Gastroesophageal sphincter (tissue), 4 donors: ENCODE data around the gene CSNK1G2. TPM values are rescaled to one million over a fixed set of nuclear protein-coding genes. Genes with fewer than 3 reads are reported as not detected.

Source experiments
- ATAC-seq: fragments of 150-250 bp; one replicate; pipeline ENCODE4 v1.9.1; 2016; ENCODE audit warnings: mild to moderate bottlenecking, moderate library complexity
- H3K27ac ChIP-seq, 4 donors: fragments of 200-600 bp; sonication (generic) in 3 of 4; 1 replicate in 3 of 4; 2 replicates in 1 of 4; pipeline ENCODE4 v1.5.1; 2016 to 2019
- H3K27me3 ChIP-seq: fragments of 200-600 bp; sonication (generic); one replicate; pipeline ENCODE4 v1.5.1; 2019
- H3K36me3 ChIP-seq, 2 donors: fragments of 200-600 bp; sonication (generic); one replicate each; pipeline ENCODE4 v1.5.1; 2019; ENCODE audit warnings: control low read depth in 1 of 2
- H3K4me1 ChIP-seq, 3 donors: fragments of 200-600 bp; sonication (generic); 1 replicate in 2 of 3; 2 replicates in 1 of 3; pipeline ENCODE4 v1.5.1; 2016 to 2019; ENCODE audit warnings: control low read depth in 2 of 3
- H3K4me3 ChIP-seq, 2 donors: fragments of 200-600 bp; sonication (generic); one replicate each; pipeline ENCODE4 v1.5.1; 2019; ENCODE audit warnings: mild to moderate bottlenecking in 1 of 2, moderate library complexity in 1 of 2
- H3K9me3 ChIP-seq, 3 donors: fragments of 200-600 bp; sonication (generic); one replicate each; pipeline ENCODE4 v1.5.1; 2017 to 2019; ENCODE audit warnings: control low read depth in 2 of 3
- EP300 ChIP-seq: sonication (generic); formaldehyde crosslinking; IDR thresholded peaks from one replicate; pipeline ENCODE4 v1.6.1; 2017; ENCODE audit warnings: antibody characterized with exemption, mild to moderate bottlenecking
- POLR2A ChIP-seq, 2 donors: fragments of 450-650 bp; IDR thresholded peaks; one replicate each; pipeline ENCODE4 v1.6.1; 2017; ENCODE audit warnings: antibody characterized with exemption in 2 of 2, mild to moderate bottlenecking in 2 of 2, moderate library complexity in 1 of 2
- POLR2AphosphoS5 ChIP-seq: sonication (generic); formaldehyde crosslinking; IDR thresholded peaks from one replicate; pipeline ENCODE4 v1.6.1; 2017; ENCODE audit warnings: antibody characterized with exemption
- WGBS, 2 donors: methylation state at CpG; one replicate each; pipeline ENCODE4 v1.1.5; 2018; ENCODE audit warnings: low coverage in 1 of 2; 5-methylcytosine and 5-hydroxymethylcytosine counted together
- total RNA-seq, 4 donors: library from RNA; depleted of rRNA; stranded (reverse); fragments of >200 nt; gene quantifications; one replicate each; pipeline ENCODE4 v1.1.0, GENCODE V29; 2016
- TF ChIP-seq, protein P1 (sequence below), 4 experiments: fragments of 200-600 bp in 2 of 4; fragments of 450-650 bp in 2 of 4; sonication (generic) in 1 of 4; IDR thresholded peaks; one replicate each; pipeline ENCODE4 v1.5.1; 2017 to 2019; ENCODE audit warnings: antibody characterized with exemption in 4 of 4, mild to moderate bottlenecking in 2 of 4, moderate library complexity in 2 of 4

Gene CSNK1G2
- total RNA-seq, 4 donors from 2014 or later = 40.4 to 57.4 (median 46.2) TPM

DNA sequence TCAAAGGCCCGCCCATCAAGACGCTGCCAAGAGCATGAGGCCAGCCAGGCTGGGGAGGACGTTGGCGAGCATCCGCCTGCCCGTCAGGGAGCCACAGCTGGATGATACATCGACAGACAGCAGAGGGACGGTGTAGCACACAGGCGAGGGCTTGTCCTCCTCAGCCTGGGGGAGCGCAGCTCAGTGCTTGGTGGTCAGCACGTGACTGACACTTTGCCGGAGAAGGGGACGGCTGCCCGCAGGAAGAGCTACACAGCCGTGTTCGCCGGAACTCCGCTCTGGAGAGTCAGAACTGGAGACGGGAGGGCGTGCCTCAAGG, 34.1 kb downstream of the CSNK1G2 start:
- peaks cover 0 to 62% of the 10 kb centered on the region in 2 donors for H3K36me3 ChIP-seq
- TF ChIP-seq POLR2A (IDR thresholded peaks at IDR 0.05) = no peak
- TF ChIP-seq, protein P1, sequence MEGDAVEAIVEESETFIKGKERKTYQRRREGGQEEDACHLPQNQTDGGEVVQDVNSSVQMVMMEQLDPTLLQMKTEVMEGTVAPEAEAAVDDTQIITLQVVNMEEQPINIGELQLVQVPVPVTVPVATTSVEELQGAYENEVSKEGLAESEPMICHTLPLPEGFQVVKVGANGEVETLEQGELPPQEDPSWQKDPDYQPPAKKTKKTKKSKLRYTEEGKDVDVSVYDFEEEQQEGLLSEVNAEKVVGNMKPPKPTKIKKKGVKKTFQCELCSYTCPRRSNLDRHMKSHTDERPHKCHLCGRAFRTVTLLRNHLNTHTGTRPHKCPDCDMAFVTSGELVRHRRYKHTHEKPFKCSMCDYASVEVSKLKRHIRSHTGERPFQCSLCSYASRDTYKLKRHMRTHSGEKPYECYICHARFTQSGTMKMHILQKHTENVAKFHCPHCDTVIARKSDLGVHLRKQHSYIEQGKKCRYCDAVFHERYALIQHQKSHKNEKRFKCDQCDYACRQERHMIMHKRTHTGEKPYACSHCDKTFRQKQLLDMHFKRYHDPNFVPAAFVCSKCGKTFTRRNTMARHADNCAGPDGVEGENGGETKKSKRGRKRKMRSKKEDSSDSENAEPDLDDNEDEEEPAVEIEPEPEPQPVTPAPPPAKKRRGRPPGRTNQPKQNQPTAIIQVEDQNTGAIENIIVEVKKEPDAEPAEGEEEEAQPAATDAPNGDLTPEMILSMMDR (IDR thresholded peaks at IDR 0.05) = no peak
- no peak for TF ChIP-seq POLR2AphosphoS5
- no peak for TF ChIP-seq EP300
- WGBS, 2 donors = 100% methylated on average over 1 of the region's 20 CpGs; no CpG with 5 or more reads in 1 of the 2 donors
- no peak overlapping the region for H3K27ac ChIP-seq
- no peaks in the 10 kb centered on the region for H3K9me3 ChIP-seq
- no peaks in the 10 kb centered on the region for H3K27me3 ChIP-seq
- peak; percentile 31 for ATAC-seq
- H3K4me3 ChIP-seq = no peak overlapping the region
- H3K4me1 ChIP-seq = peaks cover 0 to 13% (median 4%) of the 10 kb centered on the region in 3 donors

DNA sequence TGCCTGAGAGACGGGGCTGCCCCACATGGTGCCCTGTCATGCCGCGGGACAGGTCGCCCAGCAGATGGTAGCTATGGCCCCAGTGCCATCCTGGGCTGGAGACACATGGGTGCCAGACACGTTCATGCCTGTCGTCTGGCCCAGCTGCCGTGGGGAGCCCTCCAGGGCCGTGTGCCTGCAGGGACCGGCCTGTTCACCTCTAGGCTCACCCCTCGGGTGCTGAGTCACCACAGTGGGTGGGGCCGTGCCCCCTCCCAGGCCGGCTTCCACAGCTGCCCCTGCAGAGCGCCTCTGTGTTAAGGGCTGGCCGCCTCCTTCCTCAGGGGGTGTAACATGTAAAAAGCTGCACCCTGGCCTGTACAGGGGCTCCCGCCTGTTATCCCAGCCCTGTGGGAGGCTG, 36.1 kb downstream of the CSNK1G2 start:
- no peaks in the 10 kb centered on the region for H3K9me3 ChIP-seq
- H3K27ac ChIP-seq = no peak overlapping the region
- peaks cover 0 to 69% of the 10 kb centered on the region in 2 donors for H3K36me3 ChIP-seq
- no peak overlapping the region for H3K4me3 ChIP-seq
- TF ChIP-seq EP300 (no peak), POLR2AphosphoS5 (no peak), POLR2A (IDR thresholded peaks at IDR 0.05) (no peak)
- TF ChIP-seq, protein P1 (IDR thresholded peaks at IDR 0.05) = no peak
- ATAC-seq = no peak
- WGBS, 2 donors = 100% methylated on average over 1 of the region's 15 CpGs; no CpG with 5 or more reads in 1 of the 2 donors
- peaks cover 0 to 13% (median 4%) of the 10 kb centered on the region in 3 donors for H3K4me1 ChIP-seq
- H3K27me3 ChIP-seq = no peaks in the 10 kb centered on the region

DNA sequence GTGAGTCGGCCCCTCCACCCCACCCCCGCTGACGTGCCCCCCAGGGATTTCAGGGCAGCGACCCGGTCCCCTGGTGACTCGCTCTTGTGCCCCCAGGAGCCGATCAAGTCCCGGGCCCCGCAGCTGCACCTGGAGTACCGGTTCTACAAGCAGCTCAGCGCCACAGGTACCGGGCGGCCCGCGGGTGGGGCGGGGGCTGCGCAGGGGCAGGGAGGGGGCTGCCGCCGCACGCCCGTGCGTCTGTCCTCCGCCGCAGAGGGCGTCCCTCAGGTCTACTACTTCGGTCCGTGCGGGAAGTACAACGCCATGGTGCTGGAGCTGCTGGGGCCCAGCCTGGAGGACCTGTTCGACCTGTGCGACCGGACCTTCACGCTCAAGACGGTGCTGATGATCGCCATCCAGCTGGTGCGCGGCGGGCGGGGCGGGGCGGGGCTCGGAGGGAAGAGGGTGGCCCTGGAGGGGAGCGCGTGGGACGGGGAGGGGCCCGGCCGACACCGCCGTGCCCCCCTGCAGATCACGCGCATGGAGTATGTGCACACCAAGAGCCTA, 37.4 kb downstream of the CSNK1G2 start:
- Histone ChIP-seq H3K27me3 (no peaks in the 10 kb centered on the region), H3K27ac (no peak overlapping the region), H3K36me3 (peaks cover 0 to 80% of the 10 kb centered on the region in 2 donors), H3K9me3 (no peaks in the 10 kb centered on the region), H3K4me3 (no peak overlapping the region), H3K4me1 (peaks cover 0 to 13% (median 4%) of the 10 kb centered on the region in 3 donors)
- no peak for TF ChIP-seq EP300
- no peak for TF ChIP-seq POLR2A (IDR thresholded peaks at IDR 0.05)
- TF ChIP-seq POLR2AphosphoS5 = no peak
- TF ChIP-seq, protein P1 (IDR thresholded peaks at IDR 0.05) = no peak
- no peak for ATAC-seq
- no CpG with 5 or more reads among the region's 51 CpGs for WGBS, 2 donors

DNA sequence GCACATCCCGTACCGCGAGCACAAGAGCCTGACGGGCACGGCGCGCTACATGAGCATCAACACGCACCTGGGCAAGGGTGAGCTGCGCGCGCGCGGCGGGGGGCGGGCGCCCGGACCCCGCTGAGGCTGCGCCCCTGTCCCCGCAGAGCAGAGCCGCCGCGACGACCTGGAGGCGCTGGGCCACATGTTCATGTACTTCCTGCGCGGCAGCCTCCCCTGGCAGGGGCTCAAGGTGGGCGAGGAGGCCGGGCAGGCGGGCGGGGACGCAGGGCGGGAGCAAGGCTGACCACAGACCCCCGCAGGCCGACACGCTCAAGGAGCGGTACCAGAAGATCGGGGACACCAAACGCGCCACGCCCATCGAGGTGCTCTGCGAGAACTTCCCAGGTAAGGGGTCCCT, 38.0 kb downstream of the CSNK1G2 start:
- Histone ChIP-seq H3K4me1 (peaks cover 0 to 13% (median 4%) of the 10 kb centered on the region in 3 donors), H3K27me3 (no peaks in the 10 kb centered on the region), H3K9me3 (no peaks in the 10 kb centered on the region), H3K27ac (no peak overlapping the region), H3K4me3 (no peak overlapping the region), H3K36me3 (peaks cover 0 to 81% of the 10 kb centered on the region in 2 donors)
- no CpG with 5 or more reads among the region's 43 CpGs for WGBS, 2 donors
- no peak for TF ChIP-seq POLR2AphosphoS5
- TF ChIP-seq EP300 = no peak
- no peak for ATAC-seq

DNA sequence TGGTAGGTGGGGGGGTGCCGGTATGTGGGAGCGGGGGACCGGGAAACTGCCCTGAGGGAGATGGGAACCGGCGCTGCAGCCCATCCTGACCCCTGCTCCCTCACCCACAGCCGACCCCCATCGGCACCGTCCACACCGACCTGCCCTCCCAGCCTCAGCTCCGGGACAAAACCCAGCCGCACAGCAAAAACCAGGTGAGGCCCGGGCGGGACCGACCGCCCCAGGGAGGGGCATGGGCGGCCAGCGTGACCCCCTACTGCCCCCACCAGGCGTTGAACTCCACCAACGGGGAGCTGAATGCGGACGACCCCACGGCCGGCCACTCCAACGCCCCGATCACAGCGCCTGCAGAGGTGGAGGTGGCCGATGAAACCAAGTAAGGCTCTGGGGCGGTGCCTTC, 38.7 kb downstream of the CSNK1G2 start:
- no peak for ATAC-seq
- Histone ChIP-seq H3K4me3 (no peak overlapping the region), H3K27ac (no peak overlapping the region), H3K9me3 (no peaks in the 10 kb centered on the region), H3K4me1 (peaks cover 0 to 12% (median 4%) of the 10 kb centered on the region in 3 donors), H3K27me3 (no peaks in the 10 kb centered on the region), H3K36me3 (peaks cover 0 to 82% of the 10 kb centered on the region in 2 donors)
- no peak for TF ChIP-seq EP300
- TF ChIP-seq POLR2A (IDR thresholded peaks at IDR 0.05) = no peak
- TF ChIP-seq, protein P1 (IDR thresholded peaks at IDR 0.05) = no peak
- no peak for TF ChIP-seq POLR2AphosphoS5
- no CpG with 5 or more reads among the region's 28 CpGs for WGBS, 2 donors
